SIG-M5 treated with dmso at 0.1 percent for 504 hours (cell line): Measurements from ENCODE around the gene METTL1.
"Not testable (repeated sequence)": the region's sequence is repeated elsewhere in the genome, so short reads cannot be mapped to it uniquely, and the experiment has no call there.

Experiments
- DNase-seq: peaks from one replicate; lab custom pipeline; 2025; ENCODE audit not compliant: unreplicated experiment; lab: John Stamatoyannopoulos, UW

METTL1 gene

GRCh38 chr12:57771873-57772428 lies at the start of gene METTL1:
Gene METTL1 (minus strand): TSS chr12:57772105. CDS start chr12:57772083, 22 bp downstream.
- peak; percentile 97 for DNase-seq

- not testable (repeated sequence) for DNase-seq
These were observed 49.1 kb upstream of the METTL1 start for GRCh38 chr12:57821015-57821414.

- DNase-seq, result not testable (repeated sequence)
These were observed 48.2 kb upstream of the METTL1 start for GRCh38 chr12:57820119-57820518.

- DNase-seq, result not testable (repeated sequence)
These were observed 46.1 kb upstream of the METTL1 start for GRCh38 chr12:57817990-57818331.

GRCh38 chr12:57817261-57817989 lies 45.5 kb upstream of the METTL1 start:
- no peak for DNase-seq

GRCh38 chr12:57816855-57817151 lies 44.9 kb upstream of the METTL1 start:
- peak; percentile 88 for DNase-seq

- no peak for DNase-seq
These were observed 44.3 kb upstream of the METTL1 start for GRCh38 chr12:57816001-57816854.

GRCh38 chr12:57815177-57816000 lies 43.5 kb upstream of the METTL1 start:
- no peak for DNase-seq

- DNase-seq, result no peak
These were observed 42.3 kb upstream of the METTL1 start for GRCh38 chr12:57813971-57814772.

- DNase-seq, result no peak
These were observed 41.4 kb upstream of the METTL1 start for GRCh38 chr12:57813111-57813970.

GRCh38 chr12:57811028-57811755 lies 39.3 kb upstream of the METTL1 start:
- no peak for DNase-seq

GRCh38 chr12:57810450-57810849 lies 38.5 kb upstream of the METTL1 start:
- peak; percentile 18 for DNase-seq

- DNase-seq, result no peak
These were observed 37.5 kb upstream of the METTL1 start for GRCh38 chr12:57809425-57809824.

GRCh38 chr12:57808351-57808750 lies 36.4 kb upstream of the METTL1 start:
- no peak for DNase-seq

GRCh38 chr12:57807285-57807684 lies 35.4 kb upstream of the METTL1 start:
- no peak for DNase-seq

GRCh38 chr12:57806677-57807076 lies 34.8 kb upstream of the METTL1 start:
- no peak for DNase-seq

- peak; percentile 33 for DNase-seq
These were observed 31.5 kb upstream of the METTL1 start for GRCh38 chr12:57803319-57803893.

GRCh38 chr12:57802607-57803006 lies 30.7 kb upstream of the METTL1 start:
- no peak for DNase-seq
